ENCODE data around the gene CAPN11.

Gene CAPN11

GRCh38 chr6:44217332-44218143 lies 58.9 kb downstream of the CAPN11 start:
- DNase-seq = no peak

DNA sequence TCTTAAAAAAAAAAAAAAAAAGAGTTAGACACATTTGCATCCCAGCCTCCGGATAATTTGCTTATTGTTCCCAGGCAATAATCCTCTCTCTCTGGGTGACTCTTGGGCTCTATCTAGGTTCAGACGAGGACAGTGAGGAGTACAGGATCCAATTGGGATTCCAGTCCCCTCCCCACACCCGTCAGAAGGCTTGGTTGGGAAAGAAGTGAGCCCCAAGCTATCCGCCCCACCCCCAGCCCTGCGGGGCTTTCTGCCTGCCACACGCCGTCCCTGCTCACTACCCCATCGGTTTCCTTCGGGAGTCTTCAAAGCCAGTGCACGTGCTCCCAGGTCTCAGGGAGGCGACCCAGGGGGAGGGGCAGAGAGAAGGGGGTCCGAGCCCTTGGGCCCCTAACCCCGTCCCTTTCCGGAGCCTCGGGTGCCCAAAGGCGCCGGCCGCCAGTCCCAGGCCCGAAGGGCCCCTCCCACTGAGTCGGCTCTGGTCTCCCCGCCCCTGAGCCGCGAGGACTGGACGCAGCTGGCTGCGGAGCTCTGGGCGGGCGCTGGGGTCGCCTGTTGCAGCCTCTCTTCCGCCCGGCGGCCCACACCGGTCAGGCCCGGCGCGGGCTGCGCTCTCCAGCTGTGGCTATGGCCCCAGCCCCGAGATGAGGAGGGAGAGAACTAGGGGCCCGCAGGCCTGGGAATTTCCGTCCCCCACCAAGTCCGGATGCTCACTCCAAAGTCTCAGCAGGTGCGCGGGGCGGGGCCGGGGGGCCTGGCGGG lies 60.6 kb downstream of the CAPN11 start:
- DNase-seq = no peak

GRCh38 chr6:44219815-44220784 lies 61.5 kb downstream of the CAPN11 start:
- DNase-seq = no peak

DNA sequence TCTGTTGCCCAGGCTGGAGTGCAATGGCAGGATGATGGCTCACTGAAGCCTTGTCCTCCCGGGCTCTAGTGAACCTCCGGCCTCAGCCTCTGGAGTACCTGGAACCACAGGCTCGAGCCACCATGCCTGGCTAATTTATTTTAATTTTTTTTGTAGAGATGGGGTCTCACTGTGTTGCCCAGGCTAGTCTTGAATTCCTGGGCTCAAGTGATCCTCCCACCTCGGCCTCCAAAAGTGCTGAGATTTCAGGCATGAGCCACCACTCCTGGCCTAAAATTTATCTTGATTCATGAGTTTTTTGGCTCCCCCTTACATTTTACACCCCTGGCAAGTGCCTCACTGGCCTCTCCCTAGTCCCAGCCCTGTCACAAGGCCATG lies 62.3 kb downstream of the CAPN11 start:
- no peak for DNase-seq

DNA sequence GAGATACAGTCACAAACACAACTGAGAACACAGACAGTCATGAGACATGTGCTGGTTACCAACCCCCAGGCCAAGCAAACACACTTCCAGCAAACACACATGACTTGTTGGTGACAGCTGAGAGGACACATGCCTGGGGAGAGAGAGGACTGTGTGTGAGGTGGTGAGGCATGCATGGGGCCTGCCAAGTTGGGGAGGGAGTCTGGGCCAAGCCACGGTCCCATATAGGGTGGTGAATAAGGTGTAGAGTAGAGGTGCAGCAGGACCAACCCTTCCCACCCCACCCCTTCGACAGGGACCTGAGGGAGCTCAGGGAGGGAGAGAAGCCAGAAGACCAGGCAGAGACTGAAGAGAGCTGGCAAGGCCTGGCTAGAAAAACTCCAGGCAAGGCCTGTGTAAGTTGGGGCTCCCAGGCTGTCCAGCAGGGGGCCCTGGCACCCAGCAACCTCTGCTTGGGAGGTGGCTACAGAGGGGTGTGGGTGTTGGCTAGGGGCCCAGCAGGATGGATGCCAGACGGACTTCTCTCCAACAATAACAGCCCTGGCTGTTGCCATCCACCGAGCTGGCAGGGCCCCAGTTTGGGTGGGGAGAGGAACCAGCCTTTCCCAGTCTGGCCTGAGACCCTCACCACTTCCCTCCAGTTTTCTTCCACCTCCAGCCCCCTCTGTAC lies 62.8 kb downstream of the CAPN11 start:
- no peak for DNase-seq

DNA sequence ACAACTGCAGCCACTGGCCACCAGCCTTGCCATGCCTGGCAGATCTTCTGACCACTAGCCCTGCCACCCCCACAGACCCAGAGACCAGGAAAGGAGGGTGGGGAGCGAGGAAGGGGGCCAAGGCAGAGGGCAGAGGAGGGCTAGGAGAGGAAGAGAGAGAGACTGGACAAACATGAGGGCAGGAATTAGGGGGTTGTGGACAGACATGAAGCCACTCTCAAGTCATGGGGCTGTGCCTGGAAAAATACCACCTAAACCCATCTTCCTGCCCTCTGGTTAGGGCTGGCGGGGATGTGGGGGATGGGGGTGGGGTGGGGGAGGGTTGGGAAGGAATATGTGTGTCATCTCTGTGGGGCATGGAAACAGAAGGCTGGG lies 63.3 kb downstream of the CAPN11 start:
- no peak for DNase-seq

DNA sequence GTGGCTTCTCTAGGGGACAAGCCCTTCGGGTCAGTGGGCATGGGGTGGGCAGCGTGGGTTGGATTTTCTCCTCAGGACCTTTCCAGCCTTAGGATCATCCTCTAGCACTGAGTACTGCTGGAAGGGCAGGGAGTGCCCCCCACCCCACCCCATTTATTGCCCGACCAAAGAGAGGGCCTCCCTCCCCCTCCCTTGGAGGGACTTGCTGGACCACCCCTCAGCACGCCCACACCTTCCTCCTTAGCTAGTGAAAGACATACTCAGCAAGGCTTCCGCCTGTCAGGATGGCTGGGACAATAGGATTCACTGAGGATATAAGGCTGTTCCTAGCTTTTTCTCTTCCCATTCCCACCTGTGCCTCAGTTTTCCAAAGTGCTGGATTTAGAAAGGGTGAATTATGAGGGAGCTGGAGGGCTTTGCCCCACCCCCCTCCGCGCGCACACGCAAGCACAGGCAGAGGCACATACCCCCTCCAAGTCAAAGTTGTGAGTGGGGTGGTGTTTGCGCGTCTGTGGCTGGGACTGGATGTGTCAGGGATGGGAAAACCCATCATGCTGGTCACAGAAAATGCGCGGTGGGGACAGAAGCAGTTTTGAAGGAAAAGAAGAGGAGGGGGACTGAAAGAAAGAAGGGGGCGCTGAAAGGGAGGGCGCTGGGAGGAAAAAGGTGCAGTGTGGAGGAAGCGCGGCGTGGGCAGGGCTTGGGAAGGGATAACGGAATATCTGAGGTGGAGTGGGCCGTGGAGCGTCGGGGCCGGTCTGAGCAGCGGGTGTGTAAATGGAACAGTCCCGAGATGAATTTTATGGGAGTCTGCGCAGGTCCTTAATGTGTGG lies 64.1 kb downstream of the CAPN11 start:
- DNase-seq = no peak

GRCh38 chr6:44223319-44224028 lies 64.9 kb downstream of the CAPN11 start, which contains the start of gene SLC29A1:
Gene SLC29A1 (plus strand): TSS chr6:44223595. CDS start chr6:44227314, 3,719 bp downstream.
- DNase-seq = peak; percentile 24

- no peak for DNase-seq
Measured at GRCh38 chr6:44224029-44224964, 65.7 kb downstream of the CAPN11 start.

- DNase-seq = no peak
Measured at GRCh38 chr6:44224965-44225305, 66.3 kb downstream of the CAPN11 start.

DNA sequence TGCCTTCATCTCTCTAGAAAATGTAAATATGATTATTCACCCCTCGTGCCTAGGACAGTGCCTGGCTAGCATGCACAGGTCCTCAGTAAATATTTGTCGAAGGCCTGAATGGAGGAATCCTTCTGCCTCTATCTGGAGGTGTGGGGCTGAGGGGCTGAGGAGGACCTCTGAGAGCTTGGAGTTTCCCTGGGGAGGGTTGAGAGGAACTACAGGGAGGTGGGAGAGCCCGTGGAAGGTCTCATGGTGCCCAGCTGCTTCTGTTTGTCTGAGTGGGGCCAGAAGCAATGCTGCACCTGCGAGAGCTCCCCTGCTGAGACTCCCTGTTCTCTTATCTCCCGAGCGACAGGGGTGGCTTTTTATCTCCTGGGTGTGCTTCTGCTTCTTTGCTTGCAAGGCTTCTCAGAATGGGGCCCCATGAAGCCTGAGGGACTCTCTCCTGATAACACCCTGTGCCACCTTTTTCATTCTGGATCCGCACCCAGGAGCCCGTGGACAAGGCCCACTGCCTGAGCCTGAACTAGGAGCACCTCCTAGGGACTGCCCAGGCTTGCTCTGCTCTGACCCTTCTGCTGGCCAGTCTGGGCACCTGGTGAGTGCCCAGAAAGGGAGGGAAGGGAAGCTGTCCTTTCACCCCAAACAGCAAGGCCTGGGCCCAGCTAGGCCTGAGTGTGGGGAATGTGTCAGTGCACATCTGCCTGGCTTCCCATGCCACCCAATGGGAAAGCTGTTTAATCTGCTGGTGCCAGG lies 67.1 kb downstream of the CAPN11 start:
- no peak for DNase-seq

DNA sequence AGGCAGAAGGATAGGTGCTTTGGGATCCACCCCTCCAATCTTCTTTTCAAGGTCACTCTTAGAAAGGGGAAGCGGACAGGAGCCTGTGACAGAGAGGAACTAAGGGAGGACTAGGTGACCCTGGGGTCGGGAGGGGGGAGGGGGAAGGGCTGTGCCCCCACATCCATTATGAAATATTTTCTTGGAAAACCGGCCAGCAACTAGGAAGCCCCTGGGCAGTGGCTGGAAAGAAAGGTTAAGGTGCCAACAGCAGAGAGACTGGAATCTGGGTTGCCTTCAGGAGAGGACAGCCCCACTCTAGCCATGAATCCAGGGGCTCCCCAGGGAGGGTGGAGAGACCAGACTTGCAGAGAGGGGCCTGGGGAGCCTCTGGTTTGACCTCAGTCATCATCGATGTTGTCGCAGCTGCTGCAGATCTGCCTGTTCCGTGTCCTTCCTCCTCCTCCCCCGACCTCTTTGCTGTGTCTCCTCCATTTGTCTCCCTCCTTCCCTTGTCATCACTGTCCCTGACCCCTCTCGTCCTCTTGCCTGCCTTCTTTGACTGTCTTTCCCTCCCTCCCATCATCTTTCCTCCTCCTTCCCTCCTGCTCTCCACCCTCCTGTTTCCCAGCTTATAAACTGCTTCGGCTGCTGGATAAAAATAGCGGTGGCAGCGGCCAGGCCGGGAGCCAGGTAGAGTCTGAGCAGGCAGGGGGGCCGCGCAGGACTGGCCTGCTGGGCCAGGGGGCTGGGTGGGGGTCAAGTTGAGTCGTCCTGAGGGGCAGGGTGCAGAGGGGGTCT lies 67.9 kb downstream of the CAPN11 start:
- DNase-seq = no peak

DNA sequence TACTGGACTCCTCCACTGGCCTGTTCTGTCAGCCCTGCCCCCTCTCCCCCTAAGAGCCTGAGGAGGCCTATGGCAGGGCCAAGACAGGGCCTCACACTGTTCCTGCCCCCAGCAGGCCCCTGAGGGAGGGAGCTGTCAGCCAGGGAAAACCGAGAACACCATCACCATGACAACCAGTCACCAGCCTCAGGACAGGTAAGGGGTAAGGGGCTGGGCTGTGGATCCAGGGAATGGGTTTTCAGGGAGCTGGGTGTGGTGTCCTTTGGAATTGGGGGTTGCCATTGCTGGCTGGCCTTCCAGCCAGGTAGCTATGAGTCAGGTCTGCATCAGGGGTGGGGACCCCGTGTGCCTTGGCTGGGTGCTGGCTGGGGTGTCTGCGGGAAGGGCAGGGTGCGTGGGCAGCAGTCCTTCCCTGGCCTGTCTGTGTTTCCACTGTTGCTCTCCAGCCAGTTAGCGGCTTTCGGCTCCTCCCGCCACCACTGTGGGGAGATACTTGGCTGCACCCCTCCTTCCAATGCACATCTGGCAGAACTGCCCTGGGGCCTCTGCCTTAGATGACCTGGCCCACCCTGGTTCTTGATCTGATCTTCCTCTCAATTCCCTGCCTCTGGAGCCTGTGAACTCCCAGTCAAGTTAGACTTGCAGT lies 68.7 kb downstream of the CAPN11 start:
- DNase-seq = no peak

GRCh38 chr6:44228031-44228430 lies 69.4 kb downstream of the CAPN11 start:
- no peak for DNase-seq

DNA sequence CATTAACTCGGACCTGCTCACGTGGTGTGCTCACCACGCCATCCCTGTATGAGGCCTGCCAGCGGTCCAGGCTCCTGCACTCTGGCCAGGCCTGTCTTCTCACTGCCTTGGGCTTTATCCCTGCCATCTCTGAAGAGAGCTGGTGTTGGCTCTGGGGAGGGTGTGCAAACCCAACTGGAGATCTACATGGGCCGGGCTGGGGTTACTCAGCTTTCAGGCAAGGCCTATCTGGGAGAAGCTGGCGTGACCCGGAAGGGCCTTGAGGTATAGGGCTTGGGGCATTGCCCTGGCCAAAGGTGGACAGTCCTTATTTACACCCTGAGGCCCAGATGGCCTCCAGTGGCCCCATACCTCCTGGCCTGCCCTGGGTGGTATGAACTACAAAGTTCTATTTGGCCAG lies 69.8 kb downstream of the CAPN11 start:
- no peak for DNase-seq

DNA sequence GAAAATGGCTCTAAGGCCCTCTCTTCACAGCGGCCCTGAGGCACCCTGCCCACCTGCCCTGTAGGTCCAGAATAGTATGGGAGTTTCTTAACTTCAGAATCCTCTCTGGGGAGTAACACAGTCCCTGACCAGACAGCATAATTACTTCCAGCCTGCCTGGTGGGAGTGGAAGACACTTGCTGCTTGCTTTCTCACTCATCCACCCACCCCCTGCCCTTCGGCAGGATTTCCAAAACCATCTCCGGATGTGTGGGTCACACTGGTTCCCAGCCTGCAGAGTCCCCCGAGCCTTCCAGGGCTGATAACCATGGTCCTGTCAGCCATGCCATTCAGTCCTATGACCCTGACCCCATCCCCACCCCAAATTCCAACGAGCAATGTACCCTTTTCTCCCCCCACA lies 70.2 kb downstream of the CAPN11 start:
- DNase-seq = no peak

DNA sequence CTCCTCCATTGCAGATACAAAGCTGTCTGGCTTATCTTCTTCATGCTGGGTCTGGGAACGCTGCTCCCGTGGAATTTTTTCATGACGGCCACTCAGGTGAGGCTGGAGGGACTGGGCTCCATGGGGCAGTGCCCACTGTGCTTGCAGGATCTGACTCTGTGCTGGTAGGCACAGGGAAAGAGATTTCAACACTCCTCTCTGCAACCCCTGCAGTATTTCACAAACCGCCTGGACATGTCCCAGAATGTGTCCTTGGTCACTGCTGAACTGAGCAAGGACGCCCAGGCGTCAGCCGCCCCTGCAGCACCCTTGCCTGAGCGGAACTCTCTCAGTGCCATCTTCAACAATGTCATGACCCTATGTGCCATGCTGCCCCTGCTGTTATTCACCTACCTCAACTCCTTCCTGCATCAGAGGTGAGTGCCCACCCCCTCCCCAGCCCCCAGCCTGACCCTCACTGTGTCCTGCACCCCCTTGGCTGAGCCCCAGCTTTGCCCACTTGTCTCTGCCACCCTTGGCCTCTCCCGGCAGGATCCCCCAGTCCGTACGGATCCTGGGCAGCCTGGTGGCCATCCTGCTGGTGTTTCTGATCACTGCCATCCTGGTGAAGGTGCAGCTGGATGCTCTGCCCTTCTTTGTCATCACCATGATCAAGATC lies 70.9 kb downstream of the CAPN11 start:
- no peak for DNase-seq

Measured in NCI-H2081 treated with DMSO at 0.1 percent for 48 hours (cell line).